Gastrocnemius medialis (tissue), 4 donors: ENCODE results near the gene CRTC3.

ENCODE experiments used
- POLR2A ChIP-seq, 2 donors: fragments of 450-650 bp; IDR thresholded peaks; one replicate each; pipeline ENCODE4 v1.6.1; 2017; ENCODE audit warnings: antibody characterized with exemption in 2 of 2, mild to moderate bottlenecking in 2 of 2, moderate library complexity in 2 of 2
- TF ChIP-seq, protein P1 (sequence below), 5 experiments: fragments of 450-650 bp in 3 of 5; fragments of 200-600 bp in 2 of 5; sonication (generic) in 2 of 5; IDR thresholded peaks in 4 of 5; conservative IDR thresholded peaks in 1 of 5; 1 replicate in 4 of 5; 2 replicates in 1 of 5; pipeline ENCODE4 v1.5.1; 2016 to 2019; ENCODE audit warnings: antibody characterized with exemption in 5 of 5, mild to moderate bottlenecking in 3 of 5, moderate library complexity in 3 of 5

DNA sequence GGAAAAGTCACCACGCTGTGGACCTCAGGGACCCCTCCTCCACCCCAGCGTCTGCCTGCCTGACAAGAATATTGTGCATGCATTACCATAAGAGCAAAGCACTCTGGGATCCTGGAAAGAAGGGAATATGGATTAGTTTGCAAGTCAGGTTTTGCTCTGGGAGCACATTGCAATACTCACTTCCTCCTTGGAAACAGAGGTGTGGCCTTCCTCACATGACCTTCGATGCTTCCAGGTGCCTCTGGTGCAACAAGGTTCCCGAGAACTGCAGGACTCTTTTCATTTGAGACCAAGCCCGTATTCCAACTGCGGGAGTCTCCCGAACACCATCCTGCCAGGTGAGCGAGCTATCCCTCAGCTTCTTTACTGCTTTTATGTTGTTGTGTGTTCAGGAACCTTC is 111.1 kb downstream of the CRTC3 start:
- TF ChIP-seq, protein P1, sequence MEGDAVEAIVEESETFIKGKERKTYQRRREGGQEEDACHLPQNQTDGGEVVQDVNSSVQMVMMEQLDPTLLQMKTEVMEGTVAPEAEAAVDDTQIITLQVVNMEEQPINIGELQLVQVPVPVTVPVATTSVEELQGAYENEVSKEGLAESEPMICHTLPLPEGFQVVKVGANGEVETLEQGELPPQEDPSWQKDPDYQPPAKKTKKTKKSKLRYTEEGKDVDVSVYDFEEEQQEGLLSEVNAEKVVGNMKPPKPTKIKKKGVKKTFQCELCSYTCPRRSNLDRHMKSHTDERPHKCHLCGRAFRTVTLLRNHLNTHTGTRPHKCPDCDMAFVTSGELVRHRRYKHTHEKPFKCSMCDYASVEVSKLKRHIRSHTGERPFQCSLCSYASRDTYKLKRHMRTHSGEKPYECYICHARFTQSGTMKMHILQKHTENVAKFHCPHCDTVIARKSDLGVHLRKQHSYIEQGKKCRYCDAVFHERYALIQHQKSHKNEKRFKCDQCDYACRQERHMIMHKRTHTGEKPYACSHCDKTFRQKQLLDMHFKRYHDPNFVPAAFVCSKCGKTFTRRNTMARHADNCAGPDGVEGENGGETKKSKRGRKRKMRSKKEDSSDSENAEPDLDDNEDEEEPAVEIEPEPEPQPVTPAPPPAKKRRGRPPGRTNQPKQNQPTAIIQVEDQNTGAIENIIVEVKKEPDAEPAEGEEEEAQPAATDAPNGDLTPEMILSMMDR (IDR thresholded peaks at IDR 0.05 in 4 of 5, conservative IDR thresholded peaks at IDR 0.05 in 1 of 5) = no peak
- TF ChIP-seq POLR2A (IDR thresholded peaks at IDR 0.05) = no peak
